Uterus (tissue), 4 donors: ENCODE results near the gene NUCKS1. TPM values are rescaled to one million over a fixed set of nuclear protein-coding genes. Genes with fewer than 3 reads are reported as not detected.

Experiments
- DNase-seq, 2 donors: peaks; one replicate each; pipeline ENCODE4 v3.0.0-alpha.2; 2019 to 2020
- H3K27ac ChIP-seq, 2 donors: fragments of 200-600 bp; sonication (generic); 1 replicate in 1 of 2; 2 replicates in 1 of 2; pipeline ENCODE4 v1.5.1; 2016 to 2018
- H3K27me3 ChIP-seq, 2 donors: fragments of 200-600 bp; sonication (generic); one replicate each; pipeline ENCODE4 v1.5.1; 2018 to 2019; ENCODE audit warnings: control low read depth in 1 of 2
- H3K36me3 ChIP-seq, 2 donors: fragments of 200-600 bp; sonication (generic); one replicate each; pipeline ENCODE4 v1.5.1; 2019; ENCODE audit warnings: control low read depth in 1 of 2
- H3K4me1 ChIP-seq, 2 donors: fragments of 200-600 bp; sonication (generic); one replicate each; pipeline ENCODE4 v1.5.1; 2018 to 2019; ENCODE audit warnings: control low read depth in 1 of 2
- H3K4me3 ChIP-seq, 2 donors: fragments of 200-600 bp; sonication (generic); 1 replicate in 1 of 2; 2 replicates in 1 of 2; pipeline ENCODE4 v1.5.1; 2018 to 2019; ENCODE audit warnings: mild to moderate bottlenecking in 1 of 2
- H3K9me3 ChIP-seq, 2 donors: fragments of 200-600 bp; sonication (generic); one replicate each; pipeline ENCODE4 v1.5.1; 2019; ENCODE audit warnings: control low read depth in 1 of 2
- CTCF ChIP-seq, 4 experiments: fragments of 200-600 bp in 2 of 4; fragments of 450-650 bp in 2 of 4; sonication (generic) in 2 of 4; IDR thresholded peaks; one replicate each; pipeline ENCODE4 v1.5.1; 2016 to 2019; ENCODE audit warnings: antibody characterized with exemption in 4 of 4, mild to moderate bottlenecking in 2 of 4, moderate library complexity in 1 of 4
- POLR2A ChIP-seq, 2 donors: fragments of 450-650 bp; IDR thresholded peaks; one replicate each; pipeline ENCODE4 v1.6.1; 2016; ENCODE audit warnings: antibody characterized with exemption in 2 of 2, mild to moderate bottlenecking in 1 of 2, moderate library complexity in 1 of 2
- intact Hi-C: fragments of 100-400 bp; cut with DNase I; formaldehyde crosslinking; loops from one replicate; pipeline ENCODE4 v1.15.1; 2023; ENCODE audit warnings: low total_unique reads
- small RNA-seq: library from RNA; depleted of rRNA; stranded (forward); fragments of <200 nt; gene quantifications from one replicate; pipeline ENCODE3, GENCODE V24; 2016
- total RNA-seq, 4 donors: library from RNA; depleted of rRNA in 3 of 4; stranded (reverse); fragments of >200 nt in 3 of 4; gene quantifications; one replicate each; pipeline versions ENCODE4 v1.1.0 to v1.2.4, GENCODE V29; 2014 to 2023
- donor health status: DM: yes; HTN: yes; CAD: no.

Gene NUCKS1
- total RNA-seq, 4 donors from 2014 or later, result 59.4 to 286 (median 159) TPM

GRCh38 chr1:205666372-205667166 lies 83.4 kb downstream of the NUCKS1 start:
- Histone ChIP-seq H3K4me3 (no peak overlapping the region), H3K27ac (no peak overlapping the region), H3K36me3 (no peaks in the 10 kb centered on the region), H3K27me3 (no peaks in the 10 kb centered on the region), H3K4me1 (no peaks in the 10 kb centered on the region), H3K9me3 (no peaks in the 10 kb centered on the region)
- TF ChIP-seq POLR2A (IDR thresholded peaks at IDR 0.05) (no peak), CTCF (IDR thresholded peaks at IDR 0.05) (no peak)
- intact Hi-C loops, result no loop called here
- DNase-seq, result no peak

GRCh38 chr1:205665201-205666045 lies 84.6 kb downstream of the NUCKS1 start:
- H3K4me1 ChIP-seq, result no peaks in the 10 kb centered on the region
- no peak overlapping the region for H3K27ac ChIP-seq
- H3K4me3 ChIP-seq, result no peak overlapping the region
- DNase-seq, result no peak
- intact Hi-C loops, result no loop called here
- no peaks in the 10 kb centered on the region for H3K36me3 ChIP-seq
- no peaks in the 10 kb centered on the region for H3K9me3 ChIP-seq
- no peaks in the 10 kb centered on the region for H3K27me3 ChIP-seq
- no peak for TF ChIP-seq CTCF (IDR thresholded peaks at IDR 0.05)
- TF ChIP-seq POLR2A (IDR thresholded peaks at IDR 0.05), result no peak

GRCh38 chr1:205664399-205665017 lies 85.5 kb downstream of the NUCKS1 start:
- DNase-seq, result no peak
- intact Hi-C loops, result no loop called here
- TF ChIP-seq CTCF (IDR thresholded peaks at IDR 0.05), result no peak
- no peak for TF ChIP-seq POLR2A (IDR thresholded peaks at IDR 0.05)
- Histone ChIP-seq H3K4me1 (no peaks in the 10 kb centered on the region), H3K4me3 (no peak overlapping the region), H3K36me3 (no peaks in the 10 kb centered on the region), H3K27ac (no peak overlapping the region), H3K9me3 (no peaks in the 10 kb centered on the region), H3K27me3 (no peaks in the 10 kb centered on the region)

DNA sequence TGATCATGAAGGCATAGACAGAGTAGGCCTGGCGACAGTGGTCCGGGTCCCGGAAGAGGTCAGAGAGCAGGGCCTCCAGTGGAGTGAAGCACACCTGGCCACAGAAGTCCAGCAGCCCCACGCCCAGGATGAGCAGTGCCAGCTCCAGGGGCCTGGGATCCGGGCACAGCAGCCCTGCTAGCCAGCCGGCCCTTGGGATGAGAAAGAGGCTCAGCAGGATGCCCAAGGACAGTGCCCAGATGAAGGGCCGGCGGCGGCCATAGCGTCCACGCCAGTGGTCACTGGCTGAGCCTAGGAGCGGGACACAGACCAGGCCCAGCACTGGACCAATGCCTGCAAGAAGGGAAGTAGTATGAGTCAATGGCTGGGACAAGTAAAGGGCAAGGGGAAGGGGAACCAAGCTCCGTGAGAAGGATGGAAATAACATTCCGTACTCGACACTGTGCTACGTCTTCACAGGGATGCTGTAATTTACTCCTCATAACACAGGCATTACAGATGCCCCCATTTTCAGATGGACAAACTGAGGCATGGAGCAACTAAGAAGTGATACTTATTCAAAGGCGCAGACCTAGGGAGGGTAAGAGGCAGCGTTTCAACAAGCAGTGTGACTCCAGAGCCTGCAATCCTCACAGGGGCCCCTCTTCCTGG lies 86.6 kb downstream of the NUCKS1 start:
- Histone ChIP-seq H3K9me3 (no peaks in the 10 kb centered on the region), H3K4me1 (no peaks in the 10 kb centered on the region), H3K27me3 (no peaks in the 10 kb centered on the region), H3K36me3 (no peaks in the 10 kb centered on the region), H3K4me3 (no peak overlapping the region), H3K27ac (no peak overlapping the region)
- TF ChIP-seq POLR2A (IDR thresholded peaks at IDR 0.05) (no peak), CTCF (IDR thresholded peaks at IDR 0.05) (no peak)
- no peak for DNase-seq
- intact Hi-C loops, result no loop called here

Small RNA genes within 50 kb of the gene (small RNA-seq; reads per million reads assigned to genes)
- not detected for gene RF00017
- not detected for gene RF00139

Other genes with a start within 250 kb of the NUCKS1 start
- gene CDK18, start 245.5 kb downstream of the NUCKS1 start, total RNA-seq, result 10 to 100 TPM in 2 of 4 donors, 1 to 10 TPM in 2; 4.1 to 28.2 (median 8.5) TPM
- 10 to 100 TPM; 17.9 to 97.7 (median 26.7) TPM for gene ELK4, start 118.2 kb downstream of the NUCKS1 start, total RNA-seq
- gene SLC45A3, start 69.7 kb downstream of the NUCKS1 start, total RNA-seq, result 1 to 10 TPM in 2 of 4 donors, under 1 TPM in 2; 0.51 to 4.1 (median 1.6) TPM
- 10 to 100 TPM in 3 of 4 donors, 1 to 10 TPM in 1; 6.8 to 27.9 (median 12.1) TPM for gene RAB29, start 25.3 kb upstream of the NUCKS1 start, total RNA-seq
- gene SLC41A1, start 63.0 kb upstream of the NUCKS1 start, total RNA-seq, result 10 to 100 TPM in 3 of 4 donors, 1 to 10 TPM in 1; 1.0 to 35.4 (median 23.5) TPM
- gene PM20D1, start 100.0 kb upstream of the NUCKS1 start, total RNA-seq, result under 1 TPM in 2 of 4 donors, not detected in 2; 0.59 to 0.69 TPM
- not detected for gene SLC26A9, start 193.3 kb upstream of the NUCKS1 start, total RNA-seq